Smooth muscle cell of the brain vasculature (primary cell): ENCODE results near the gene C9orf78.

Source experiments
- DNase-seq: peaks from one replicate; pipeline ENCODE4 v3.0.0-alpha.2; 2012; ENCODE audit warnings: low read depth, low spot score

The C9orf78 gene

GRCh38 chr9:129845373-129845772 is 10.3 kb upstream of the C9orf78 start:
- DNase-seq, result no peak

GRCh38 chr9:129841071-129841470 is 6.0 kb upstream of the C9orf78 start:
- DNase-seq, result no peak

GRCh38 chr9:129840034-129840433 is 5.0 kb upstream of the C9orf78 start:
- DNase-seq, result no peak

GRCh38 chr9:129839324-129840023 is 4.4 kb upstream of the C9orf78 start:
- DNase-seq, result no peak

- DNase-seq, result no peak
Measured at GRCh38 chr9:129838707-129839259, 3.7 kb upstream of the C9orf78 start.

GRCh38 chr9:129836311-129837007 is 1.4 kb upstream of the C9orf78 start:
- DNase-seq, result no peak

GRCh38 chr9:129835860-129836223 is 767 bp upstream of the C9orf78 start:
- DNase-seq, result no peak

- DNase-seq, result no peak
Measured at GRCh38 chr9:129834489-129835127, 467 bp downstream of the C9orf78 start.

GRCh38 chr9:129832982-129833381 is 2.1 kb downstream of the C9orf78 start:
- DNase-seq, result no peak

- no peak for DNase-seq
Measured at GRCh38 chr9:129828969-129829368, 6.1 kb downstream of the C9orf78 start.

GRCh38 chr9:129828051-129828450 is 7.0 kb downstream of the C9orf78 start:
- DNase-seq, result no peak

- DNase-seq, result no peak
Measured at GRCh38 chr9:129826759-129827158, 8.3 kb downstream of the C9orf78 start.

GRCh38 chr9:129826344-129826743 is 8.7 kb downstream of the C9orf78 start:
- no peak for DNase-seq

GRCh38 chr9:129823935-129824601 is 11.0 kb downstream of the C9orf78 start, which contains the start of gene TOR1A:
TSS of gene TOR1A (minus strand) at chr9:129824136. CDS start at chr9:129824085, 51 bp downstream.
- peak; percentile 72 for DNase-seq

GRCh38 chr9:129823542-129823934 is 11.5 kb downstream of the C9orf78 start:
- no peak for DNase-seq

- no peak for DNase-seq
Measured at GRCh38 chr9:129822898-129823541, 12.1 kb downstream of the C9orf78 start.

- no peak for DNase-seq
Measured at GRCh38 chr9:129816501-129817435, 18.3 kb downstream of the C9orf78 start.

GRCh38 chr9:129815278-129815677 is 19.8 kb downstream of the C9orf78 start:
- DNase-seq, result no peak

GRCh38 chr9:129814432-129815223 is 20.4 kb downstream of the C9orf78 start:
- DNase-seq, result no peak
